HCT116 (cell line): ENCODE results near the gene CSF3R. TPM values are rescaled to one million over a fixed set of nuclear protein-coding genes. Genes with fewer than 3 reads are reported as not detected.

ENCODE experiments used
- ATAC-seq: fragments of 200-7000 bp; cut with Tn5 transposase; 2 replicates; pipeline ENCODE4 v1.9.1; 2020; ENCODE audit warnings: mild to moderate bottlenecking, moderate library complexity
- BruUV-seq: library from RNA; stranded (reverse); fragments of 400-500 nt; replicated peaks from 2 replicates; lab custom pipeline; 2021; lab: Mats Ljungman, UMichigan
- CTCF ChIA-PET: fragments of 300-600 bp; sonication (Branson Sonifier 250); formaldehyde crosslinking; loops from one replicate; lab custom pipeline; 2021; ENCODE audit warnings: antibody characterized with exemption; lab: Charles Lee
- POLR2A ChIA-PET: fragments of 300-600, 350-600 bp; sonication (Branson Sonifier 250); formaldehyde crosslinking; loops from one replicate; lab custom pipeline; 2021; ENCODE audit warnings: antibody characterized with exemption; lab: Charles Lee
- RAD21 ChIA-PET, 2 experiments: fragments of 300-600 bp; sonication (Branson Sonifier 250); formaldehyde crosslinking; loops; one replicate each; lab custom pipeline; 2023; ENCODE audit warnings: low total read pairs in 2 of 2; ENCODE audit not compliant: uncharacterized antibody in 2 of 2, unreplicated experiment in 2 of 2, low non-redundant PET in 1 of 2; lab: Charles Lee
- DNase-seq: peaks from one replicate; pipeline ENCODE4 v3.0.0-alpha.2; 2010; ENCODE audit warnings: low read depth, low spot score
- H2AFZ ChIP-seq: fragments of 200-600 bp; shearing (Covaris generic), sonication (generic); 2 replicates; pipeline ENCODE4 v1.6.1; 2017; ENCODE audit warnings: low read depth, mixed run types, mixed read lengths, antibody characterized with exemption, low read length; ENCODE audit not compliant: poor library complexity, severe bottlenecking
- H3K27ac ChIP-seq: 2 replicates; pipeline ENCODE4 v1.5.1; 2012; ENCODE audit warnings: low read depth, low read length
- H3K27me3 ChIP-seq: fragments of 200-600 bp; sonication (generic); 2 replicates; pipeline ENCODE4 v1.6.1; 2016; ENCODE audit warnings: mixed run types, low read length, mixed read lengths; ENCODE audit not compliant: insufficient read depth
- H3K36me3 ChIP-seq, 2 experiments: fragments of 200-500 bp in 1 of 2; fragments of 200-600 bp in 1 of 2; sonication (Bioruptor generic) in 1 of 2; sonication (generic) in 1 of 2; 2 replicates each; pipeline versions ENCODE4 v1.5.1 to v1.6.1; 2014 to 2016; ENCODE audit warnings: low read length in 2 of 2, inconsistent platforms in 1 of 2, mixed read lengths in 1 of 2, mixed run types in 1 of 2; ENCODE audit not compliant: insufficient read depth in 2 of 2, control insufficient read depth in 1 of 2
- H3K4me1 ChIP-seq, 2 experiments: fragments of 200-600 bp in 1 of 2; sonication (generic) in 1 of 2; 2 replicates each; pipeline versions ENCODE4 v1.5.1 to v1.6.1; 2012 to 2017; ENCODE audit warnings: low read length in 2 of 2, inconsistent platforms in 1 of 2, mild to moderate bottlenecking in 1 of 2, mixed read lengths in 1 of 2, mixed run types in 1 of 2, moderate library complexity in 1 of 2; ENCODE audit not compliant: insufficient read depth in 2 of 2, control insufficient read depth in 1 of 2
- H3K4me2 ChIP-seq: fragments of 200-600 bp; sonication (generic); 2 replicates; pipeline ENCODE4 v1.6.1; 2017; ENCODE audit warnings: mixed run types, low read length, mixed read lengths
- H3K4me3 ChIP-seq, 2 experiments: fragments of 200-600 bp in 1 of 2; sonication (generic) in 1 of 2; replicated peaks in 1 of 2; 2 replicates each; pipeline ENCODE4 v1.5.1; 2011 to 2016; ENCODE audit warnings: low read length in 2 of 2, control low read depth in 1 of 2, low read depth in 1 of 2, mild to moderate bottlenecking in 1 of 2, mixed read lengths in 1 of 2, mixed run types in 1 of 2
- H3K79me2 ChIP-seq: fragments of 200-600 bp; sonication (generic); 2 replicates; pipeline ENCODE4 v1.6.1; 2017; ENCODE audit warnings: mild to moderate bottlenecking, mixed run types, low read length, moderate library complexity, mixed read lengths; ENCODE audit not compliant: insufficient read depth
- H3K9ac ChIP-seq: fragments of 200-600 bp; sonication (generic); 2 replicates; pipeline ENCODE4 v1.6.1; 2016; ENCODE audit warnings: low read length, mixed read lengths
- H3K9me2 ChIP-seq: fragments of 200-600 bp; sonication (generic), shearing (Covaris generic); 2 replicates; pipeline ENCODE4 v1.6.1; 2017; ENCODE audit warnings: mixed run types, mild to moderate bottlenecking, moderate library complexity; ENCODE audit not compliant: insufficient read depth
- H3K9me3 ChIP-seq, 2 experiments: fragments of 200-500 bp in 1 of 2; fragments of 200-600 bp in 1 of 2; sonication (Bioruptor generic) in 1 of 2; sonication (generic) in 1 of 2; 2 replicates each; pipeline ENCODE4 v1.6.1; 2014 to 2017; ENCODE audit warnings: low read length in 2 of 2, mixed read lengths in 2 of 2, inconsistent platforms in 1 of 2, low read depth in 1 of 2, mild to moderate bottlenecking in 1 of 2, mixed run types in 1 of 2, moderate library complexity in 1 of 2; ENCODE audit not compliant: control insufficient read depth in 1 of 2, insufficient read depth in 1 of 2
- H4K20me1 ChIP-seq: fragments of 200-600 bp; sonication (generic), shearing (Covaris generic); 2 replicates; pipeline ENCODE4 v1.6.1; 2017; ENCODE audit warnings: mixed run types, mild to moderate bottlenecking, moderate library complexity; ENCODE audit not compliant: insufficient read depth
- CBX3 ChIP-seq: IDR thresholded peaks from 2 replicates; pipeline ENCODE4 v1.6.1; 2012; ENCODE audit warnings: low read depth
- EGR1 ChIP-seq: IDR thresholded peaks from 2 replicates; pipeline ENCODE4 v1.6.1; 2012; ENCODE audit warnings: low read depth
- EZH2 ChIP-seq: fragments of 200-600 bp; sonication (generic); IDR thresholded peaks from 2 replicates; pipeline ENCODE4 v1.6.1; 2017; ENCODE audit warnings: antibody characterized with exemption, mixed run types
- FOSL1 ChIP-seq: IDR thresholded peaks from 2 replicates; pipeline ENCODE4 v1.6.1; 2012; ENCODE audit warnings: low read depth
- POLR2A ChIP-seq: IDR thresholded peaks from 2 replicates; pipeline ENCODE4 v1.7.0; 2011; ENCODE audit warnings: borderline replicate concordance; ENCODE audit not compliant: insufficient read depth, insufficient read length; ENCODE audit errors: extremely low read depth
- POLR2AphosphoS5 ChIP-seq: IDR thresholded peaks from 2 replicates; pipeline ENCODE4 v1.6.1; 2011; ENCODE audit warnings: mild to moderate bottlenecking, low read depth, low read length, moderate library complexity
- SP1 ChIP-seq: IDR thresholded peaks from 2 replicates; pipeline ENCODE4 v1.6.1; 2012; ENCODE audit warnings: low read depth
- SRF ChIP-seq: IDR thresholded peaks from 2 replicates; pipeline ENCODE4 v1.6.1; 2012; ENCODE audit warnings: low read depth
- TCF7L2 ChIP-seq: IDR thresholded peaks from 2 replicates; pipeline ENCODE4 v1.7.0; 2011; ENCODE audit warnings: borderline replicate concordance, inconsistent platforms; ENCODE audit not compliant: insufficient read depth, insufficient read length; ENCODE audit errors: extremely low read depth
- intact Hi-C: fragments of 100-400 bp; cut with micrococcal nuclease; formaldehyde crosslinking; loops from 2 replicates; pipeline ENCODE4 v1.10.0; 2022
- total RNA-seq: library from RNA; stranded (reverse); gene quantifications from one replicate; pipeline ENCODE4 v1.2.1, GENCODE V29; 2021; ENCODE audit not compliant: unreplicated experiment
- TF ChIP-seq, protein P1 (sequence below), 3 experiments: fragments of 200-600 bp in 1 of 3; sonication (generic) in 1 of 3; IDR thresholded peaks in 2 of 3; conservative IDR thresholded peaks in 1 of 3; 2 replicates each; pipeline ENCODE4 v1.5.1; 2012 to 2017; ENCODE audit warnings: low read depth in 2 of 3, low read length in 2 of 3, antibody characterized with exemption in 1 of 3, borderline replicate concordance in 1 of 3, control low read depth in 1 of 3, mild to moderate bottlenecking in 1 of 3, mixed read lengths in 1 of 3, mixed run types in 1 of 3, moderate library complexity in 1 of 3; ENCODE audit not compliant: insufficient read depth in 1 of 3
- TF ChIP-seq, protein P2 (sequence below): IDR thresholded peaks from 2 replicates; pipeline ENCODE4 v1.6.1; 2012
- TF ChIP-seq, protein P3 (sequence below): IDR thresholded peaks from 2 replicates; pipeline ENCODE4 v1.6.1; 2012; ENCODE audit warnings: low read depth

CSF3R gene
- total RNA-seq, 1 experiment from 2014 or later = 0.32 TPM

DNA sequence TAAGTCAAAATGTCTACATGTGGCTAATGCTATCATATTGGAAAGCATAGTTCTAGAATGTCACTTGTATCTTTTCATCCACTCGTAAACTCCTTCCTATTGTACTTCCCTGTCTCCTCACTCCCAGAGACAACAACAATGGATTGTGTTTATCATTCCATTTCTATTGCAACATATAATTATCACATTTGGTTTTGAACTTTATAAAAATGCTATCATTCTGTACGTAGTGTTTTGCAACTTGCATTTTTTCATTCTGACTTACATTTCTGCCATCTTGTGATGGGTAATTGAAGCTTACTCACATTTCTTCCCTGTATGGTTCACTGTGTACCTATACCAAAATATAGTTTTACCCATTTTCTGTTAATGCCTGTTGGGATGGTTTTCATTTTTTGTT lies 14.5 kb upstream of the CSF3R start:
- Histone ChIP-seq H2AFZ (no peak overlapping the region), H3K9me2 (no peaks in the 10 kb centered on the region), H3K4me1 (no peaks in the 10 kb centered on the region), H3K27ac (no peak overlapping the region), H3K9ac (no peak overlapping the region), H3K36me3 (no peaks in the 10 kb centered on the region), H3K79me2 (no peaks in the 10 kb centered on the region), H4K20me1 (no peaks in the 10 kb centered on the region), H3K4me2 (no peak overlapping the region), H3K27me3 (peaks cover 5% of the 10 kb centered on the region), H3K4me3 (no peak overlapping the region), H3K9me3 (no peaks in the 10 kb centered on the region)
- ATAC-seq (no peak), DNase-seq (no peak)
- intact Hi-C loops = no loop called here
- ChIA-PET POLR2A (no interaction called here), RAD21 (no interaction called here), CTCF (interaction anchor here (1.2 kb wide), 1 partner anchor 19 kb away, joined by 3 read pairs; no protein-coding TSS in a partner anchor)
- TF ChIP-seq, protein P1, sequence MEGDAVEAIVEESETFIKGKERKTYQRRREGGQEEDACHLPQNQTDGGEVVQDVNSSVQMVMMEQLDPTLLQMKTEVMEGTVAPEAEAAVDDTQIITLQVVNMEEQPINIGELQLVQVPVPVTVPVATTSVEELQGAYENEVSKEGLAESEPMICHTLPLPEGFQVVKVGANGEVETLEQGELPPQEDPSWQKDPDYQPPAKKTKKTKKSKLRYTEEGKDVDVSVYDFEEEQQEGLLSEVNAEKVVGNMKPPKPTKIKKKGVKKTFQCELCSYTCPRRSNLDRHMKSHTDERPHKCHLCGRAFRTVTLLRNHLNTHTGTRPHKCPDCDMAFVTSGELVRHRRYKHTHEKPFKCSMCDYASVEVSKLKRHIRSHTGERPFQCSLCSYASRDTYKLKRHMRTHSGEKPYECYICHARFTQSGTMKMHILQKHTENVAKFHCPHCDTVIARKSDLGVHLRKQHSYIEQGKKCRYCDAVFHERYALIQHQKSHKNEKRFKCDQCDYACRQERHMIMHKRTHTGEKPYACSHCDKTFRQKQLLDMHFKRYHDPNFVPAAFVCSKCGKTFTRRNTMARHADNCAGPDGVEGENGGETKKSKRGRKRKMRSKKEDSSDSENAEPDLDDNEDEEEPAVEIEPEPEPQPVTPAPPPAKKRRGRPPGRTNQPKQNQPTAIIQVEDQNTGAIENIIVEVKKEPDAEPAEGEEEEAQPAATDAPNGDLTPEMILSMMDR (IDR thresholded peaks at IDR 0.05 in 2 of 3, conservative IDR thresholded peaks at IDR 0.05 in 1 of 3; ENCODE audit: borderline replicate concordance in 1 of 3, insufficient read depth in 1 of 3, low read depth in 2 of 3, low read length in 2 of 3) = no peak
- TF ChIP-seq, protein P2, sequence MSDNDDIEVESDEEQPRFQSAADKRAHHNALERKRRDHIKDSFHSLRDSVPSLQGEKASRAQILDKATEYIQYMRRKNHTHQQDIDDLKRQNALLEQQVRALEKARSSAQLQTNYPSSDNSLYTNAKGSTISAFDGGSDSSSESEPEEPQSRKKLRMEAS = no peak
- TF ChIP-seq CBX3 (no peak), TCF7L2 (no peak), SP1 (no peak), POLR2AphosphoS5 (no peak), EZH2 (no peak), SRF (no peak), EGR1 (no peak), POLR2A (no peak), FOSL1 (no peak)
- TF ChIP-seq, protein P3, sequence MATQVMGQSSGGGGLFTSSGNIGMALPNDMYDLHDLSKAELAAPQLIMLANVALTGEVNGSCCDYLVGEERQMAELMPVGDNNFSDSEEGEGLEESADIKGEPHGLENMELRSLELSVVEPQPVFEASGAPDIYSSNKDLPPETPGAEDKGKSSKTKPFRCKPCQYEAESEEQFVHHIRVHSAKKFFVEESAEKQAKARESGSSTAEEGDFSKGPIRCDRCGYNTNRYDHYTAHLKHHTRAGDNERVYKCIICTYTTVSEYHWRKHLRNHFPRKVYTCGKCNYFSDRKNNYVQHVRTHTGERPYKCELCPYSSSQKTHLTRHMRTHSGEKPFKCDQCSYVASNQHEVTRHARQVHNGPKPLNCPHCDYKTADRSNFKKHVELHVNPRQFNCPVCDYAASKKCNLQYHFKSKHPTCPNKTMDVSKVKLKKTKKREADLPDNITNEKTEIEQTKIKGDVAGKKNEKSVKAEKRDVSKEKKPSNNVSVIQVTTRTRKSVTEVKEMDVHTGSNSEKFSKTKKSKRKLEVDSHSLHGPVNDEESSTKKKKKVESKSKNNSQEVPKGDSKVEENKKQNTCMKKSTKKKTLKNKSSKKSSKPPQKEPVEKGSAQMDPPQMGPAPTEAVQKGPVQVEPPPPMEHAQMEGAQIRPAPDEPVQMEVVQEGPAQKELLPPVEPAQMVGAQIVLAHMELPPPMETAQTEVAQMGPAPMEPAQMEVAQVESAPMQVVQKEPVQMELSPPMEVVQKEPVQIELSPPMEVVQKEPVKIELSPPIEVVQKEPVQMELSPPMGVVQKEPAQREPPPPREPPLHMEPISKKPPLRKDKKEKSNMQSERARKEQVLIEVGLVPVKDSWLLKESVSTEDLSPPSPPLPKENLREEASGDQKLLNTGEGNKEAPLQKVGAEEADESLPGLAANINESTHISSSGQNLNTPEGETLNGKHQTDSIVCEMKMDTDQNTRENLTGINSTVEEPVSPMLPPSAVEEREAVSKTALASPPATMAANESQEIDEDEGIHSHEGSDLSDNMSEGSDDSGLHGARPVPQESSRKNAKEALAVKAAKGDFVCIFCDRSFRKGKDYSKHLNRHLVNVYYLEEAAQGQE = no peak
- no TSS peak for BruUV-seq
